Measurements from ENCODE around the gene LRRC46. TPM values are rescaled to one million over a fixed set of nuclear protein-coding genes. Genes with fewer than 3 reads are reported as not detected.

The LRRC46 gene
- total and polyA plus RNA-seq, 10 of the 15 experiments (the other 5 are each of a cell fraction or from before 2014, with no cell fraction given): 0.15 to 1.8 (median 0.38) TPM; not detected in 1

DNA sequence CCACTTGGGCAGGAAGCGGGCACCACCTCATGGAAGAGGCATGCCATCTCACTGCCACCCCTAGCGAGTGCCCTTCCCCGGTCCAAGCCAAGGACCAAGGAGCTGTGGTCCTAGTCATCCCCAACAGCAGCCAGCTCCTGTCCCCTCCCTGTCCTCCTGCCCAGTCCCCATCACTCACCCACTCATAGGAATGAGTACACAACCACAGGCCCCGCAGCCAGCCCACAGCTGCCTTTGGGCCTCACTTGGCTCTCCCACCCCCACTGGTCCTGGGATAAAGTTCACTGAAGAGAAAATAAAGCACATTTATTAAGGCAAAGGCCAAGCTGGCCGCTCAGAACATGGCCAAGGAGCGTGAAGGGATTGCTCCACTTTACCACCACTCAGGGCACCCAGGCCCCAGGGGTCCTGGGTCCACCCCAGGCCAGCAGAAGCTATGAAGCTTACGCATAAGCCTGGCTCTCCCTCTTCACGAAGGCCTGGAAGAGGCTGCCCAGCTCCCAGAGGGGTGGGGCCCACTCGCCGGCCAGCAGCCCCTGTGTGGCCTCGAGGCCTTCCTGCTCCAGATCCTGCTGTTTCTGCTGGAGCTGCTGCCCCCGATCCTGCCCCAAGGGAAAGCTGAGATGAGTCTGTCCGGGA lies 6.0 kb downstream of the LRRC46 start (continued):
- TF ChIP-seq, protein P1, sequence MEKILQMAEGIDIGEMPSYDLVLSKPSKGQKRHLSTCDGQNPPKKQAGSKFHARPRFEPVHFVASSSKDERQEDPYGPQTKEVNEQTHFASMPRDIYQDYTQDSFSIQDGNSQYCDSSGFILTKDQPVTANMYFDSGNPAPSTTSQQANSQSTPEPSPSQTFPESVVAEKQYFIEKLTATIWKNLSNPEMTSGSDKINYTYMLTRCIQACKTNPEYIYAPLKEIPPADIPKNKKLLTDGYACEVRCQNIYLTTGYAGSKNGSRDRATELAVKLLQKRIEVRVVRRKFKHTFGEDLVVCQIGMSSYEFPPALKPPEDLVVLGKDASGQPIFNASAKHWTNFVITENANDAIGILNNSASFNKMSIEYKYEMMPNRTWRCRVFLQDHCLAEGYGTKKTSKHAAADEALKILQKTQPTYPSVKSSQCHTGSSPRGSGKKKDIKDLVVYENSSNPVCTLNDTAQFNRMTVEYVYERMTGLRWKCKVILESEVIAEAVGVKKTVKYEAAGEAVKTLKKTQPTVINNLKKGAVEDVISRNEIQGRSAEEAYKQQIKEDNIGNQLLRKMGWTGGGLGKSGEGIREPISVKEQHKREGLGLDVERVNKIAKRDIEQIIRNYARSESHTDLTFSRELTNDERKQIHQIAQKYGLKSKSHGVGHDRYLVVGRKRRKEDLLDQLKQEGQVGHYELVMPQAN (conservative IDR thresholded peaks at IDR 0.05): no peak
- TF ChIP-seq GABPA (IDR thresholded peaks at IDR 0.05; ENCODE audit: low read depth) (no peak), SRF (IDR thresholded peaks at IDR 0.05; ENCODE audit: low read depth in 2 of 2, low read length in 2 of 2) (no peak)
- TF ChIP-seq, protein P2, sequence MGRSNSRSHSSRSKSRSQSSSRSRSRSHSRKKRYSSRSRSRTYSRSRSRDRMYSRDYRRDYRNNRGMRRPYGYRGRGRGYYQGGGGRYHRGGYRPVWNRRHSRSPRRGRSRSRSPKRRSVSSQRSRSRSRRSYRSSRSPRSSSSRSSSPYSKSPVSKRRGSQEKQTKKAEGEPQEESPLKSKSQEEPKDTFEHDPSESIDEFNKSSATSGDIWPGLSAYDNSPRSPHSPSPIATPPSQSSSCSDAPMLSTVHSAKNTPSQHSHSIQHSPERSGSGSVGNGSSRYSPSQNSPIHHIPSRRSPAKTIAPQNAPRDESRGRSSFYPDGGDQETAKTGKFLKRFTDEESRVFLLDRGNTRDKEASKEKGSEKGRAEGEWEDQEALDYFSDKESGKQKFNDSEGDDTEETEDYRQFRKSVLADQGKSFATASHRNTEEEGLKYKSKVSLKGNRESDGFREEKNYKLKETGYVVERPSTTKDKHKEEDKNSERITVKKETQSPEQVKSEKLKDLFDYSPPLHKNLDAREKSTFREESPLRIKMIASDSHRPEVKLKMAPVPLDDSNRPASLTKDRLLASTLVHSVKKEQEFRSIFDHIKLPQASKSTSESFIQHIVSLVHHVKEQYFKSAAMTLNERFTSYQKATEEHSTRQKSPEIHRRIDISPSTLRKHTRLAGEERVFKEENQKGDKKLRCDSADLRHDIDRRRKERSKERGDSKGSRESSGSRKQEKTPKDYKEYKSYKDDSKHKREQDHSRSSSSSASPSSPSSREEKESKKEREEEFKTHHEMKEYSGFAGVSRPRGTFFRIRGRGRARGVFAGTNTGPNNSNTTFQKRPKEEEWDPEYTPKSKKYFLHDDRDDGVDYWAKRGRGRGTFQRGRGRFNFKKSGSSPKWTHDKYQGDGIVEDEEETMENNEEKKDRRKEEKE (IDR thresholded peaks at IDR 0.05): no peak

DNA sequence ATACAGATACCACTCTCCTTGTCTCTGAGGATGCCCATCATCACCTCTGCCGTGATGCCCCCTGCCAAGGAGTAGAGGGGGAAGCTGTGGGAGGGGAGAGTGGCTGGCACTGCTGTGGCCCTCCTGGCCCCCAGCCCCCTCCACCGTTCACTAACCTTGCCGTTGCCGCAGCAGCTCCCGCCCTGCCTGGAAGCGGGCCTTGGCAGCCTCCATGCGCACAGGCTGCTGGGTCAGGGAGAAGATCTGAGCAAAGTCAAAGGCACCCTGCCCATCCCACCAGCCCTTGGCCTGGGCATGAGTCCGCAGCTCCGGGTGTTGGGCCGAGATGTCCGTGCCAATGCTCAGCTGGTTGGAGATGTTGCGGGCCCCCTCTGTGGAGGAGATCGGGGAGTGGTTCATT lies 7.2 kb downstream of the LRRC46 start:
- no peaks in the 10 kb centered on the region for H3K9me3 ChIP-seq (replicated peaks; ENCODE audit: control insufficient read depth, insufficient read depth, low read length)
- no peak overlapping the region for H3K4me2 ChIP-seq (ENCODE audit: control insufficient read depth, insufficient read depth)
- SMC1A ChIA-PET (ENCODE audit: uncharacterized antibody, unreplicated experiment): no interaction called here
- H3K9ac ChIP-seq (ENCODE audit: control insufficient read depth, insufficient read depth, low read length): no peak overlapping the region
- no peak for TF ChIP-seq NR2C1 (IDR thresholded peaks at IDR 0.05)
- POLR2A ChIA-PET: no interaction called here
- in situ Hi-C loops (cut with MboI) (no loop called here), intact Hi-C loops (cut with micrococcal nuclease; ENCODE audit: unreplicated experiment) (no loop called here)
- WGBS (ENCODE audit: insufficient coverage, insufficient replicate concordance, low lambda C conversion rate, missing lambda C conversion rate): 89% methylated on average over 13 of the region's 13 CpGs
- no peaks in the 10 kb centered on the region for H4K20me1 ChIP-seq (ENCODE audit: control insufficient read depth, insufficient read depth)
- BruUV-seq (replicated peaks): no TSS peak
- H2AFZ ChIP-seq (ENCODE audit: control insufficient read depth, low read depth, low read length): no peak overlapping the region
- no peaks in the 10 kb centered on the region for H3K27me3 ChIP-seq (replicated peaks in 1 of 2; ENCODE audit: control insufficient read depth in 2 of 2, insufficient read depth in 2 of 2, low read length in 1 of 2)
- DNase-seq (ENCODE audit: low read depth, low spot score) (no peak), ATAC-seq (no peak), FAIRE-seq (no peak)
- no peak overlapping the region for H3K4me3 ChIP-seq
- RAD21 ChIA-PET (ENCODE audit: unreplicated experiment): interaction anchor here (7.7 kb wide), 1 partner anchor 50 kb away, joined by 206 read pairs; no protein-coding TSS in a partner anchor
- no peaks in the 10 kb centered on the region for H3K36me3 ChIP-seq (ENCODE audit: control insufficient read depth in 2 of 2, insufficient read depth in 2 of 2, low read length in 1 of 2)
- peaks cover 22% of the 10 kb centered on the region for H3K4me1 ChIP-seq (ENCODE audit: control insufficient read depth, insufficient read depth, low read length)
- no peak overlapping the region for H3K27ac ChIP-seq (ENCODE audit: control insufficient read depth, insufficient read depth)
- CTCF ChIA-PET: interaction anchor here (8.5 kb wide), 1 partner anchor 179 kb away, joined by 82 read pairs; no protein-coding TSS in a partner anchor
- no peaks in the 10 kb centered on the region for H3K79me2 ChIP-seq (ENCODE audit: control insufficient read depth, insufficient read depth, low read length)
